K562 (cell line): Measurements from ENCODE around the gene CFHR5. TPM values are rescaled to one million over a fixed set of nuclear protein-coding genes. Genes with fewer than 3 reads are reported as not detected.

ENCODE experiments used
- CBFA2T2 ChIP-seq: fragments of 450-650 bp; conservative IDR thresholded peaks from 2 replicates; pipeline ENCODE4 v1.6.1; 2017; ENCODE audit warnings: mild to moderate bottlenecking
- CBX1 ChIP-seq: sonication (generic); IDR thresholded peaks from 2 replicates; pipeline ENCODE4 v1.6.1; 2016; ENCODE audit warnings: antibody characterized with exemption, low read depth, mild to moderate bottlenecking
- CTCFL ChIP-seq: IDR thresholded peaks from 2 replicates; pipeline ENCODE4 v1.6.1; 2011; ENCODE audit warnings: borderline replicate concordance, low read depth, mild to moderate bottlenecking, moderate library complexity, low read length; ENCODE audit not compliant: insufficient read depth, poor library complexity, severe bottlenecking
- ELF1 ChIP-seq: fragments of 200-800 bp; sonication (Bioruptor generic); IDR thresholded peaks from 2 replicates; pipeline ENCODE4 v1.6.1; 2016; ENCODE audit warnings: missing genetic modification characterization, missing compliant biosample characterization
- GMEB1 ChIP-seq: fragments of 250-450 bp; sonication (Bioruptor Pico); IDR thresholded peaks from 2 replicates; pipeline ENCODE4 v1.4.0; 2020; ENCODE audit warnings: mild to moderate bottlenecking
- KAT2B ChIP-seq: IDR thresholded peaks from one replicate; pipeline ENCODE4 v1.6.1; 2012; ENCODE audit warnings: low read depth, mild to moderate bottlenecking, control low read depth, inconsistent platforms, low read length, moderate library complexity
- KDM2B ChIP-seq: fragments of 250-450 bp; sonication (Bioruptor Pico); IDR thresholded peaks from 2 replicates; pipeline ENCODE4 v1.8.0; 2021; ENCODE audit warnings: mild to moderate bottlenecking, moderate library complexity
- ZBTB11 ChIP-seq, 3 experiments: fragments of 200-800 bp in 1 of 3; fragments of 250-450 bp in 1 of 3; fragments of 450-650 bp in 1 of 3; sonication (Bioruptor Pico) in 1 of 3; sonication (Bioruptor generic) in 1 of 3; formaldehyde crosslinking in 1 of 3; IDR thresholded peaks; 2 replicates each; pipeline versions ENCODE4 v1.6.1 to v1.8.0; 2016 to 2022; ENCODE audit warnings: mild to moderate bottlenecking in 2 of 3, missing genetic modification characterization in 2 of 3, missing compliant biosample characterization in 1 of 3, moderate library complexity in 1 of 3
- ZBTB40 ChIP-seq, 2 experiments: fragments of 450-650 bp in 1 of 2; sonication (generic) in 1 of 2; formaldehyde crosslinking in 1 of 2; IDR thresholded peaks; 2 replicates each; pipeline versions ENCODE4 v1.7.1 to v1.9.0; 2016 to 2022; ENCODE audit warnings: inconsistent platforms in 1 of 2, mild to moderate bottlenecking in 1 of 2, missing genetic modification reagents in 1 of 2
- polyA plus RNA-seq, 8 experiments: library from polyadenylated mRNA; depleted of rRNA in 4 of 8; stranded (reverse) in 5 of 8; unstranded in 3 of 8; fragments of >200 nt; fragmentation: Nextera tagmentation in 2 of 8; fragmentation: Illumina TruSeq in 1 of 8; extraction: Ambion mirVana in 2 of 8; extraction: Trizol in 1 of 8; gene quantifications; 2 replicates each; pipeline versions ENCODE4 v1.2.1 to v1.2.3, GENCODE V29; 2011 to 2014; ENCODE audit warnings: inconsistent platforms in 1 of 8, missing spikeins in 1 of 8
- total RNA-seq, 7 experiments: library from RNA; depleted of rRNA in 6 of 7; stranded (reverse); fragments of >200 nt in 6 of 7; fragmentation: Illumina TruSeq in 2 of 7; extraction: Trizol in 2 of 7; gene quantifications; 2 replicates each; pipeline versions ENCODE4 v1.2.1 to v1.2.3, GENCODE V29; 2011 to 2021; ENCODE audit warnings: low replicate concordance in 1 of 7

CFHR5 gene
- total and polyA plus RNA-seq, 9 of the 15 experiments (the other 6 are each of a cell fraction or from before 2014, with no cell fraction given): not detected

- TF ChIP-seq ZBTB40 (IDR thresholded peaks at IDR 0.05) (peak; percentile 76), ZBTB40 (CRISPR knock-in tag; IDR thresholded peaks at IDR 0.05) (peak; percentile 54), CBFA2T2 (no peak), KDM2B (CRISPR knock-in tag) (no peak), KAT2B (no peak), GMEB1 (no peak), ZBTB11 (CRISPR knock-in tag; IDR thresholded peaks at IDR 0.05) (peak in 2 of 3 experiments; percentile 54 to 88; a peak in 2 of 6 replicates), CTCFL (no peak), ELF1 (tag) (peak; percentile 93), CBX1 (peak; percentile 81)
Observed at GRCh38 chr1:196933531-196934189, 43.7 kb upstream of the CFHR5 start (continued).
